Measurements from ENCODE around the gene PPCS. TPM values are rescaled to one million over a fixed set of nuclear protein-coding genes. Genes with fewer than 3 reads are reported as not detected.

PPCS gene
- total RNA-seq, result 69.1 and 80.7 TPM in 2 replicates

GRCh38 chr1:42456010-42456753, at the start of gene PPCS, which contains the start of gene ZMYND12:
PPCS (plus strand) TSS chr1:42456543; CDS start chr1:42456566, 23 bp downstream.
ZMYND12 (minus strand) TSS chr1:42456022; CDS start chr1:42455997, 25 bp downstream.

GRCh38 chr1:42462828-42463763, 6.8 kb downstream of the PPCS start, which contains the start of gene CCDC30:
CCDC30 (plus strand) TSS chr1:42463286; CDS start chr1:42480552, 17,266 bp downstream.

Other genes with a start within 250 kb of the PPCS start
- gene FOXJ3, start 121.3 kb upstream of the PPCS start, total RNA-seq, result 13.0 and 18.3 TPM in 2 replicates
- not detected in 2 replicates for gene RIMKLA, start 75.8 kb upstream of the PPCS start, total RNA-seq
- under 0.01 and 2.1 TPM in 2 replicates for gene ZMYND12, start 521 bp upstream of the PPCS start, total RNA-seq
- 0.29 and 0.71 TPM in 2 replicates for gene CCDC30, start 6.7 kb downstream of the PPCS start, total RNA-seq
- gene PPIH, start 201.9 kb downstream of the PPCS start, total RNA-seq, result 48.6 and 73.2 TPM in 2 replicates
- gene YBX1, start 225.9 kb downstream of the PPCS start, total RNA-seq, result 864 and 952 TPM in 2 replicates

All from myometrial cell (primary cell).